Brain pericyte (primary cell): ENCODE data around the gene TGM3.

ENCODE experiments used
- DNase-seq: peaks from one replicate; pipeline ENCODE4 v3.0.0-alpha.2; 2012; ENCODE audit warnings: low read depth, low spot score

The TGM3 gene

GRCh38 chr20:2380601-2381000 is 84.8 kb downstream of the TGM3 start, which contains the start of gene TGM6:
TGM6 (plus strand) TSS chr20:2380901; CDS start chr20:2380969, 68 bp downstream.
- no peak for DNase-seq

GRCh38 chr20:2381303-2381702 is 85.5 kb downstream of the TGM3 start:
- DNase-seq = no peak

- no peak for DNase-seq
Measured at GRCh38 chr20:2382833-2383232, 87.0 kb downstream of the TGM3 start.

GRCh38 chr20:2385026-2385425 is 89.2 kb downstream of the TGM3 start:
- no peak for DNase-seq

- no peak for DNase-seq
Measured at GRCh38 chr20:2385496-2385895, 89.7 kb downstream of the TGM3 start.

GRCh38 chr20:2386516-2387179 is 90.8 kb downstream of the TGM3 start:
- DNase-seq = no peak

GRCh38 chr20:2387180-2387577 is 91.4 kb downstream of the TGM3 start:
- DNase-seq = no peak

GRCh38 chr20:2387580-2387979 is 91.8 kb downstream of the TGM3 start:
- no peak for DNase-seq
